A549 (cell line): ENCODE measurements around the gene PTPRN2. TPM values are rescaled to one million over a fixed set of nuclear protein-coding genes. Genes with fewer than 3 reads are reported as not detected.
"Not testable (repeated sequence)": the region's sequence is repeated elsewhere in the genome, so short reads cannot be mapped to it uniquely, and the experiment has no call there.

ENCODE experiments used
- ATAC-seq, 2 experiments: fragments of 200-7000 bp in 1 of 2; fragments of >200 bp in 1 of 2; cut with Nextera tagmentation in 1 of 2; cut with Tn5 transposase in 1 of 2; 3 replicates each; pipeline versions ENCODE4 v1.8.0 to v1.9.1; 2018 to 2020; ENCODE audit warnings: mild to moderate bottlenecking in 1 of 2, moderate library complexity in 1 of 2
- CTCF ChIA-PET: fragments of 300-600 bp; sonication (Branson Sonifier 250); formaldehyde crosslinking; extraction: SDS; loops from one replicate; lab custom pipeline; 2021; ENCODE audit warnings: antibody characterized with exemption, inconsistent platforms; lab: Yijun Ruan, JAX
- POLR2A ChIA-PET: fragments of 350-600 bp; formaldehyde crosslinking; extraction: SDS; loops from one replicate; lab custom pipeline; 2021; ENCODE audit warnings: antibody characterized with exemption, inconsistent platforms; lab: Yijun Ruan, JAX
- DNase-seq, 2 experiments: peaks; one replicate each; pipeline versions ENCODE4 v3.0.0 to v3.0.0-alpha.2; 2011 to 2016; ENCODE audit warnings: low read depth in 1 of 2, low spot score in 1 of 2
- FAIRE-seq: peaks from 2 replicates; lab custom pipeline; 2011; peaks lifted over from hg19 to GRCh38; lab: Jason Lieb, UNC
- H3K27ac ChIP-seq, 2 experiments: fragments of >200 bp; sonication (Bioruptor Twin); formaldehyde crosslinking; 3 replicates each; pipeline ENCODE4 v1.5.1; 2016 to 2017
- H3K4me1 ChIP-seq: fragments of >200 bp; sonication (Bioruptor Twin); formaldehyde crosslinking; 3 replicates; pipeline ENCODE4 v1.6.1; 2016
- H3K4me2 ChIP-seq: fragments of >200 bp; sonication (Bioruptor Twin); formaldehyde crosslinking; 3 replicates; pipeline ENCODE4 v1.6.1; 2016
- H3K4me3 ChIP-seq: fragments of >200 bp; sonication (Bioruptor Twin); formaldehyde crosslinking; 3 replicates; pipeline ENCODE4 v1.5.1; 2016
- H3K9me3 ChIP-seq: fragments of >200 bp; sonication (Bioruptor Twin); formaldehyde crosslinking; 3 replicates; pipeline ENCODE4 v1.6.1; 2016
- CBX2 ChIP-seq: fragments of 200-600 bp; sonication (generic); IDR thresholded peaks from 2 replicates; pipeline ENCODE4 v1.6.1; 2016; ENCODE audit warnings: low read depth, mild to moderate bottlenecking, borderline replicate concordance
- CHD4 ChIP-seq: fragments of 200-600 bp; sonication (generic); IDR thresholded peaks from 2 replicates; pipeline ENCODE4 v1.6.1; 2016; ENCODE audit warnings: antibody characterized with exemption, mild to moderate bottlenecking, borderline replicate concordance
- CTCF ChIP-seq: fragments of >200 bp; sonication (Bioruptor Twin); formaldehyde crosslinking; IDR thresholded peaks from 3 replicates; pipeline ENCODE4 v1.5.1; 2016
- E2F6 ChIP-seq: IDR thresholded peaks from 2 replicates; pipeline ENCODE4 v1.6.1; 2012; ENCODE audit warnings: low read depth, borderline replicate concordance
- EHF ChIP-seq: fragments of 250-450 bp; sonication (Bioruptor Pico); IDR thresholded peaks from 2 replicates; pipeline ENCODE4 v1.5.0; 2020; ENCODE audit warnings: mild to moderate bottlenecking
- ESRRA ChIP-seq: fragments of 150-350 bp; IDR thresholded peaks from 2 replicates; pipeline ENCODE4 v1.6.1; 2014; ENCODE audit warnings: mild to moderate bottlenecking, low read length, borderline replicate concordance
- GATA3 ChIP-seq: IDR thresholded peaks from 2 replicates; pipeline ENCODE4 v1.6.1; 2012; ENCODE audit warnings: borderline replicate concordance
- HMGXB4 ChIP-seq: fragments of 250-450 bp; sonication (Bioruptor Pico); IDR thresholded peaks from 2 replicates; pipeline ENCODE4 v1.5.0; 2021; ENCODE audit warnings: mild to moderate bottlenecking, moderate library complexity, borderline replicate concordance
- HOXB13 ChIP-seq: fragments of 250-450 bp; sonication (Bioruptor Pico); IDR thresholded peaks from 2 replicates; pipeline ENCODE4 v1.5.0; 2020; ENCODE audit warnings: low read depth, mild to moderate bottlenecking, moderate library complexity
- JUN ChIP-seq, 2 experiments: fragments of >200 bp; sonication (Bioruptor Twin); formaldehyde crosslinking; IDR thresholded peaks; 2 replicates in 1 of 2; 3 replicates in 1 of 2; pipeline ENCODE4 v1.6.1; 2016 to 2017
- MYC ChIP-seq: IDR thresholded peaks from 2 replicates; pipeline ENCODE4 v1.6.1; 2012; ENCODE audit warnings: mild to moderate bottlenecking, inconsistent platforms, low read length, improper control_type of control experiment, borderline replicate concordance
- NPAS2 ChIP-seq: fragments of 250-450 bp; sonication (Bioruptor Pico); IDR thresholded peaks from 2 replicates; pipeline ENCODE4 v1.8.0; 2022; ENCODE audit warnings: mild to moderate bottlenecking, moderate library complexity, borderline replicate concordance
- NR3C1 ChIP-seq: fragments of >200 bp; sonication (Bioruptor Twin); formaldehyde crosslinking; IDR thresholded peaks from 3 replicates; pipeline ENCODE4 v1.6.1; 2017
- RCOR1 ChIP-seq: fragments of 150-350 bp; IDR thresholded peaks from 2 replicates; pipeline ENCODE4 v1.6.1; 2014; ENCODE audit warnings: antibody characterized with exemption, low read length, low read depth
- SREBF2 ChIP-seq: fragments of 450-650 bp; IDR thresholded peaks from 2 replicates; pipeline ENCODE4 v1.6.1; 2014; ENCODE audit warnings: mild to moderate bottlenecking, moderate library complexity
- TFCP2L1 ChIP-seq: fragments of 250-450 bp; sonication (Bioruptor Pico); IDR thresholded peaks from 2 replicates; pipeline ENCODE4 v1.5.0; 2021; ENCODE audit warnings: mild to moderate bottlenecking
- WGBS: methylation state at CpG from one replicate; pipeline ENCODE4 v1.1.6; 2017; ENCODE audit errors: missing lambda C conversion rate; 5-methylcytosine and 5-hydroxymethylcytosine counted together
- polyA plus RNA-seq, 4 experiments: library from polyadenylated mRNA; depleted of rRNA in 3 of 4; stranded (reverse); fragments of >200 nt; fragmentation: RNase III in 1 of 4; extraction: RNeasy Plus Mini Kit Qiagen cat#74134 plus additional on column Dnase treatment in 1 of 4; gene quantifications; 2 replicates in 3 of 4; 3 replicates in 1 of 4; pipeline ENCODE4 v1.2.3, GENCODE V29; 2011 to 2017
- TF ChIP-seq, protein P1 (sequence below): fragments of >200 bp; sonication (Bioruptor Twin); formaldehyde crosslinking; IDR thresholded peaks from 3 replicates; pipeline ENCODE4 v1.6.1; 2016
- TF ChIP-seq, protein P2 (sequence below): fragments of 200-600 bp; sonication (generic); IDR thresholded peaks from 2 replicates; pipeline ENCODE4 v1.6.1; 2016; ENCODE audit warnings: antibody characterized with exemption, mild to moderate bottlenecking, moderate library complexity

Gene PTPRN2
- polyA plus RNA-seq, 2 of the 4 experiments (the other 2 are of a cell fraction): 0.41 to 1.2 TPM

GRCh38 chr7:157594306-157594705, 993.3 kb downstream of the PTPRN2 start (continued):
- TF ChIP-seq HMGXB4 (no peak), SREBF2 (no peak)

DNA sequence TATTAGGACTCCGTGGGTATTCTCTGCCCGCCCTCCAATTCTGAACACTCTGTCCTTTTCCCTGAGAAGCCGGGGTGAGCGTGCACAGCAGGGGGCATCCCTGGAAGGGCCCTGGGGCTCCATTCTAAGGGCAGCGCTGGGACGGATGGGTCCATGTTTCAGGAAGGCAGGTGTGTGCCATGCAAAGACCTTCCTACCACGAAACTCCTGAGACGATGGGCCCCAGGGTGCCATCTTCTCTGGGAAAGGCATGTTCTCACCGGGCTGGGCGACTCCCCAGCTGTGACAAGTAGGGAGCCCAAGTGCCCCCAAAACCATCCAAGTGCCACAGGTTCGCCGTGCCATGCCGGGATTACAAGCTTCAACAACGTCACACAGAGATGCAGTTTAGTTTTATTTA, 994.1 kb downstream of the PTPRN2 start:
- WGBS: 31% methylated on average over 14 of the region's 14 CpGs
- Histone ChIP-seq H3K9me3 (no peaks in the 10 kb centered on the region), H3K4me1 (no peaks in the 10 kb centered on the region), H3K4me2 (no peak overlapping the region), H3K27ac (no peak overlapping the region), H3K4me3 (no peak overlapping the region)
- POLR2A ChIA-PET: no interaction called here
- no peak for ATAC-seq
- CTCF ChIA-PET: no interaction called here
- TF ChIP-seq TFCP2L1 (CRISPR knock-in tag) (no peak), RCOR1 (no peak), GATA3 (no peak), E2F6 (no peak), NPAS2 (CRISPR knock-in tag) (no peak), ESRRA (no peak), EHF (no peak), CHD4 (no peak), JUN (IDR thresholded peaks at IDR 0.05) (no peak), NR3C1 (no peak), CTCF (no peak), CBX2 (no peak), MYC (no peak), HOXB13 (CRISPR knock-in tag) (no peak)
- TF ChIP-seq, protein P1, sequence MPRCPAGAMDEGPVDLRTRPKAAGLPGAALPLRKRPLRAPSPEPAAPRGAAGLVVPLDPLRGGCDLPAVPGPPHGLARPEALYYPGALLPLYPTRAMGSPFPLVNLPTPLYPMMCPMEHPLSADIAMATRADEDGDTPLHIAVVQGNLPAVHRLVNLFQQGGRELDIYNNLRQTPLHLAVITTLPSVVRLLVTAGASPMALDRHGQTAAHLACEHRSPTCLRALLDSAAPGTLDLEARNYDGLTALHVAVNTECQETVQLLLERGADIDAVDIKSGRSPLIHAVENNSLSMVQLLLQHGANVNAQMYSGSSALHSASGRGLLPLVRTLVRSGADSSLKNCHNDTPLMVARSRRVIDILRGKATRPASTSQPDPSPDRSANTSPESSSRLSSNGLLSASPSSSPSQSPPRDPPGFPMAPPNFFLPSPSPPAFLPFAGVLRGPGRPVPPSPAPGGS: no peak
- TF ChIP-seq, protein P2, sequence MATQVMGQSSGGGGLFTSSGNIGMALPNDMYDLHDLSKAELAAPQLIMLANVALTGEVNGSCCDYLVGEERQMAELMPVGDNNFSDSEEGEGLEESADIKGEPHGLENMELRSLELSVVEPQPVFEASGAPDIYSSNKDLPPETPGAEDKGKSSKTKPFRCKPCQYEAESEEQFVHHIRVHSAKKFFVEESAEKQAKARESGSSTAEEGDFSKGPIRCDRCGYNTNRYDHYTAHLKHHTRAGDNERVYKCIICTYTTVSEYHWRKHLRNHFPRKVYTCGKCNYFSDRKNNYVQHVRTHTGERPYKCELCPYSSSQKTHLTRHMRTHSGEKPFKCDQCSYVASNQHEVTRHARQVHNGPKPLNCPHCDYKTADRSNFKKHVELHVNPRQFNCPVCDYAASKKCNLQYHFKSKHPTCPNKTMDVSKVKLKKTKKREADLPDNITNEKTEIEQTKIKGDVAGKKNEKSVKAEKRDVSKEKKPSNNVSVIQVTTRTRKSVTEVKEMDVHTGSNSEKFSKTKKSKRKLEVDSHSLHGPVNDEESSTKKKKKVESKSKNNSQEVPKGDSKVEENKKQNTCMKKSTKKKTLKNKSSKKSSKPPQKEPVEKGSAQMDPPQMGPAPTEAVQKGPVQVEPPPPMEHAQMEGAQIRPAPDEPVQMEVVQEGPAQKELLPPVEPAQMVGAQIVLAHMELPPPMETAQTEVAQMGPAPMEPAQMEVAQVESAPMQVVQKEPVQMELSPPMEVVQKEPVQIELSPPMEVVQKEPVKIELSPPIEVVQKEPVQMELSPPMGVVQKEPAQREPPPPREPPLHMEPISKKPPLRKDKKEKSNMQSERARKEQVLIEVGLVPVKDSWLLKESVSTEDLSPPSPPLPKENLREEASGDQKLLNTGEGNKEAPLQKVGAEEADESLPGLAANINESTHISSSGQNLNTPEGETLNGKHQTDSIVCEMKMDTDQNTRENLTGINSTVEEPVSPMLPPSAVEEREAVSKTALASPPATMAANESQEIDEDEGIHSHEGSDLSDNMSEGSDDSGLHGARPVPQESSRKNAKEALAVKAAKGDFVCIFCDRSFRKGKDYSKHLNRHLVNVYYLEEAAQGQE: no peak
- FAIRE-seq: no peak
- DNase-seq: no peak

DNA sequence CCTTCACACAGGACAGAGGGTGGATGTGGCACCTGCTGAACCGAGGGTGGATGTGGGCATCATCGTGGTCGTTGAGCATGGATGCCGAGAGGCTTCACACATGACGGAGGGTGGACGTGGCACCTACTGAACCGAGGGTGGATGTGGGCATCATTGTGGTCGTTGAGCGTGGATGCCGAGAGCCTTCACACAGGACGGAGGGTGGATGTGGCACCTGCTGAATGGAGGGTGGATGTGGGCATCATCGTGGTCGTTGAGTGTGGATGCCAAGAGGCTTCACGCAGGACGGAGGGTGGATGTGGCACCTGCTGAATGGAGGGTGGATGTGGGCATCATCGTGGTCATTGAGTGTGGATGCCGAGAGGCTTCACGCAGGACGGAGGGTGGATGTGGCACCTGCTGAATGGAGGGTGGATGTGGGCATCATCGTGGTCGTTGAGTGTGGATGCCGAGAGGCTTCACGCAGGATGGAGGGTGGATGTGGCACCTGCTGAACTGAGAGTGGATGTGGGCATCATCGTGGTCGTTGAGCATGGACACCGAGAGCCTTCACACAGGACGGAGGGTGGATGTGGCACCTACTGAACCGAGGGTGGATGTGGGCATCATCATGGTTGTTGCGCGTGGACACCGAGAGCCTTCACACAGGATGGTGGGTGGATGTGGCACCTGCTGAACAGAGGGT, 994.8 kb downstream of the PTPRN2 start:
- POLR2A ChIA-PET, H3K4me3 ChIP-seq, H3K4me1 ChIP-seq, CTCF ChIA-PET, DNase-seq, FAIRE-seq, H3K27ac ChIP-seq, ATAC-seq, H3K9me3 ChIP-seq, H3K4me2 ChIP-seq: not testable (repeated sequence)
- 40% methylated on average over 27 of the region's 31 CpGs for WGBS
